ENCODE measurements around the gene ZNF234. TPM values are rescaled to one million over a fixed set of nuclear protein-coding genes. Genes with fewer than 3 reads are reported as not detected.

Gene ZNF234
- total RNA-seq = 3.9 and 4.0 TPM in 2 replicates

GRCh38 chr19:44141191-44142058 is at the start of gene ZNF234:
Gene ZNF234 (plus strand): TSS chr19:44141554. CDS start chr19:44144633, 3,079 bp downstream.

DNA sequence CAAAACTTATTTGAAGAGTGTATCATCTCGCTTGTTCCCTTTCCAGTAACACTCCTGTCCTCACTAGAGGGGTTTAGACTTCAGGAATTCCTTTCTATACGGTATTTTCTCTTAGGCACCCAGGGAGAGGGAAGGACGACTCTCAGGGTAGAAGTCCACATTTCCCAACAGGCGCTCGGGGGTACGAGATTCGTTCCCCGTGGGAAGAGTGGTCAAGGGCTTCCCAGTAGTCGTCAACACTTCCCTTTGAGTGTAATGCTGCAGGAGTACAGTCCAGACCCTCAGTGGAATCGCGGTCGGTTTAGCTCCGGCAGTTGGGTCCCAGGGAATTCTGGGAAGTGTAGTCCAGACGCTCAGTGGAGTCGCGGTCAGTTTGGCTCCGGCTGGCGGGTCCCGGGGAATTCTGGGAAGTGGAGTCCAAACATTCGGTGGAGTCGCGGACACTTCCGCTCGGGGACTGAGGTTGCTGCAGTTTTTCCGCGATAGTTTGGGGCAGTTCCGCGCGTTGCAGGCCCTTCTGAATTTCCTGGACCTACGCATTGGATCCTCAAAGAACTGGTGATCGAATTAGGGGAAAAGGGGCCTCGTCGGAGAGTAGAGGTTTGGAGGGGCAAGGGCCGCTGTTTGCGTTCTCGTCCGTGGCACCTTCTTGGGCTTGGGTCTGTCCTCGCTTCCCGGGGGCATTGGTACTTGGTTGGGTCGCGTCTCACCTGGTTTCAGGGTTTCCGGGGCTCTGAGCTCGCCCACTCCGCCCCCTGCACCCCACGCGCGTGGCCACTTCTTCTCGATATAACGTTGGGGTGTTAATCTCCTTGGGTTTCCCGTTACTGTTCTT is 47.2 kb upstream of the ZNF234 start, which contains the start of gene ZNF224:
Gene ZNF224 (plus strand): TSS at position 431 of the 835 bp plus-strand sequence. CDS start 3,513 bp downstream, outside the sequence.

DNA sequence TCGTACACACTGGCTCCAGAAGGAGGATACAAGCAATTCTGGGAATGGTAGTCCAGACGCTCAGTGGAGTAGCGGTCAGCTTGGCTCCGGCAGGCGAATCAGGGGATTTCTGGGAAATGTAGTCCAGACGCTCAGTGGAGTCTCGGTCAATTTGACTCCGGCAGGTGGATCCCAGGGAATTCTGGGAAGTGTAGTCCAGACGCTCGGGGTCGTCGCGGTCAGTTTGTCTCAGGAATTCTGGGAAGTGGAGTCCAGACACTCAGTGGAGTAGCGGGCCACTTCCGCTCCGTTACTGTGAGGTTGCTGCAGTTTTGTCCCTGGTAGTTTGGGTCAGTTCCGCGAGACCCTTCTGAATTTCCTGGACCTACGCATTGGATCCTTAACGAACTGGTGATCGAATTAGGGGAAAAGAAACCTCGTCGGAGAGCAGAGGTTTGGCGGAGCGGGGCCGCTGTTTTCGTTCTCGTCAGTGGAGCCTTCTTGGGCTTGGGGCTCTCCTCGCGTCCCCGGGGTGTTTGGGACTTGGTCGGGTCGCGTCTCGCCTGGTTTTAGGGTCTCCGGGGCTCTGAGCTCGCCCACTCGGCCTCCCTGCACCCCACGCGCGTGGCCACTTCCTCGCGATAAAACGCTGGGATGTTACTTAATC is 28.1 kb upstream of the ZNF234 start, which contains the start of gene ZNF225:
Gene ZNF225 (plus strand): TSS at position 262 of the 646 bp plus-strand sequence. CDS start 2,429 bp downstream, outside the sequence.

DNA sequence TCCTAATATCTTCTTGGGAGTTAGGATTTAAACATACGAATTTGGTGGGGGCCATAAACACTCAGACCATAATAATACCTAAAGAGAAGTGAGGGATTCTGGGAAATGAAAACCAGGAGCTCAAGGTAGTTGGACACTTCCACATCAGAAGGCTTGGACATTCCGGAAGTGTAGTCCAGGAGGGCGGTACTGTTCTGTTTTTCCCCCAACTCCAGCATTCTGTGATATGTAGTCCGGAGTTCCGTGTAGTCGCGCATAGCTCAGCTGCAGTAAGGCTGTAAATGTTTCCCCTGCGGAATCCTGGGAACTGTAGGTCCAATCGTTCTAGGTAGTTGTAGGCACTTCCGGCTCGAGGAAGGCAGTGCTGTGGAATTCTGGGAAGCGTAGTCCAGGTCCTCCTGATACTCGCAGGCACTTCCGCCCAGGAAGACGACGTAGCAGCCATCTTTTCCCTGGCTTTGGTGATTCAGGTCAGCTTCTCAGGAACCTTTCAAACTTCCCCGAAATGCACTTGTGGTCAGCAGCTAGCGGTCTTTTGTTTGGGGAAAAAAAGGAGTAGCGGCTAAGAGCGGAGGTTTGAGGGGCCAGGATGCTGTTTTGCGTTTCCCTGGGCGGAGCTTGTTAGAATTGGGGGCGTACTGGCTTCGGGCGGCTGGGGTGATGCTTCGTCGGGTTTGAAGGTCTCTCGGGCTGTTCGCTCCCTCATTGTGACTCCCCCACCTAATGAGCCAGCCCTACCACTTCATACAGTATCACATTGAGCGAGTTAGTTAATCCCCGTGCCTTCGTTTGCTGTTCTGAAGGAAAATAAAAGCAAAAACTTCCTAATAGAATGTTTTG is 23.5 kb downstream of the ZNF234 start, which contains the start of gene ZNF226:
Gene ZNF226 (plus strand): TSS at position 428 of the 840 bp plus-strand sequence. CDS start 4,981 bp downstream, outside the sequence.

Other genes with a start within 250 kb of the ZNF234 start
- gene ZNF45, start 206.3 kb upstream of the ZNF234 start, total RNA-seq = 5.4 and 7.7 TPM in 2 replicates
- 4.3 and 6.3 TPM in 2 replicates for gene ZNF221, start 190.3 kb upstream of the ZNF234 start, total RNA-seq
- gene ZNF155, start 157.4 kb upstream of the ZNF234 start, total RNA-seq = 5.0 and 6.3 TPM in 2 replicates
- 3.7 and 4.0 TPM in 2 replicates for gene ZNF230, start 138.6 kb upstream of the ZNF234 start, total RNA-seq
- 0.26 and 2.1 TPM in 2 replicates for gene ZNF222, start 116.2 kb upstream of the ZNF234 start, total RNA-seq
- 1.3 and 8.8 TPM in 2 replicates for gene ZNF223, start 89.5 kb upstream of the ZNF234 start, total RNA-seq
- gene ZNF284, start 69.4 kb upstream of the ZNF234 start, total RNA-seq = 1.8 and 1.9 TPM in 2 replicates
- 7.8 and 8.3 TPM in 2 replicates for gene ZNF224, start 47.2 kb upstream of the ZNF234 start, total RNA-seq
- 2.4 and 2.8 TPM in 2 replicates for gene ZNF225, start 28.2 kb upstream of the ZNF234 start, total RNA-seq
- 4.0 and 15.2 TPM in 2 replicates for gene ZNF226, start 23.5 kb downstream of the ZNF234 start, total RNA-seq
- 5.1 and 8.1 TPM in 2 replicates for gene ZNF227, start 71.0 kb downstream of the ZNF234 start, total RNA-seq
- gene ZNF233, start 118.3 kb downstream of the ZNF234 start, total RNA-seq = 0.35 and 0.60 TPM in 2 replicates
- gene ZNF235, start 163.5 kb downstream of the ZNF234 start, total RNA-seq = 1.2 and 10.0 TPM in 2 replicates
- 2.6 and 3.6 TPM in 2 replicates for gene ZNF112, start 215.1 kb downstream of the ZNF234 start, total RNA-seq

Measured in pericardium fibroblast (primary cell).